Measurements from ENCODE around the gene FXR1.
"Not testable (repeated sequence)": the region's sequence is repeated elsewhere in the genome, so short reads cannot be mapped to it uniquely, and the experiment has no call there.

- not testable (repeated sequence) for TF ChIP-seq CBX3 (IDR thresholded peaks at IDR 0.05; ENCODE audit: low read depth); EZH2 (IDR thresholded peaks at IDR 0.05); FOSL1 (IDR thresholded peaks at IDR 0.05; ENCODE audit: low read depth); POLR2A (IDR thresholded peaks at IDR 0.05; ENCODE audit: borderline replicate concordance, extremely low read depth, insufficient read depth, insufficient read length); SRF (IDR thresholded peaks at IDR 0.05; ENCODE audit: low read depth)
- TF ChIP-seq, protein P1, sequence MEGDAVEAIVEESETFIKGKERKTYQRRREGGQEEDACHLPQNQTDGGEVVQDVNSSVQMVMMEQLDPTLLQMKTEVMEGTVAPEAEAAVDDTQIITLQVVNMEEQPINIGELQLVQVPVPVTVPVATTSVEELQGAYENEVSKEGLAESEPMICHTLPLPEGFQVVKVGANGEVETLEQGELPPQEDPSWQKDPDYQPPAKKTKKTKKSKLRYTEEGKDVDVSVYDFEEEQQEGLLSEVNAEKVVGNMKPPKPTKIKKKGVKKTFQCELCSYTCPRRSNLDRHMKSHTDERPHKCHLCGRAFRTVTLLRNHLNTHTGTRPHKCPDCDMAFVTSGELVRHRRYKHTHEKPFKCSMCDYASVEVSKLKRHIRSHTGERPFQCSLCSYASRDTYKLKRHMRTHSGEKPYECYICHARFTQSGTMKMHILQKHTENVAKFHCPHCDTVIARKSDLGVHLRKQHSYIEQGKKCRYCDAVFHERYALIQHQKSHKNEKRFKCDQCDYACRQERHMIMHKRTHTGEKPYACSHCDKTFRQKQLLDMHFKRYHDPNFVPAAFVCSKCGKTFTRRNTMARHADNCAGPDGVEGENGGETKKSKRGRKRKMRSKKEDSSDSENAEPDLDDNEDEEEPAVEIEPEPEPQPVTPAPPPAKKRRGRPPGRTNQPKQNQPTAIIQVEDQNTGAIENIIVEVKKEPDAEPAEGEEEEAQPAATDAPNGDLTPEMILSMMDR (IDR thresholded peaks at IDR 0.05 in 2 of 3, conservative IDR thresholded peaks at IDR 0.05 in 1 of 3; ENCODE audit: borderline replicate concordance in 1 of 3, insufficient read depth in 1 of 3, low read depth in 2 of 3, low read length in 2 of 3): not testable (repeated sequence)
These were observed 73.9 kb downstream of the FXR1 start for GRCh38 chr3:180986366-180986765.

Data from HCT116 (cell line).